Vagina (tissue), 2 donors: ENCODE measurements around the gene TPPP. TPM values are rescaled to one million over a fixed set of nuclear protein-coding genes. Genes with fewer than 3 reads are reported as not detected.

Experiments
- DNase-seq, 2 donors: peaks; one replicate each; pipeline ENCODE4 v3.0.0-alpha.2; 2017; ENCODE audit errors: extremely low spot score in 2 of 2
- H3K27ac ChIP-seq: fragments of 200-600 bp; sonication (generic); one replicate; pipeline ENCODE4 v1.5.1; 2019
- H3K27me3 ChIP-seq: fragments of 200-600 bp; sonication (generic); one replicate; pipeline ENCODE4 v1.5.1; 2019
- H3K36me3 ChIP-seq, 2 donors: fragments of 200-600 bp; sonication (generic); one replicate each; pipeline ENCODE4 v1.5.1; 2017 to 2019
- H3K4me1 ChIP-seq: fragments of 200-600 bp; sonication (generic); one replicate; pipeline ENCODE4 v1.5.1; 2019
- H3K4me3 ChIP-seq, 2 donors: fragments of 200-600 bp; sonication (generic); 1 replicate in 1 of 2; 2 replicates in 1 of 2; pipeline ENCODE4 v1.5.1; 2016 to 2019
- H3K9me3 ChIP-seq: fragments of 200-600 bp; sonication (generic); one replicate; pipeline ENCODE4 v1.5.1; 2019
- CTCF ChIP-seq, 3 experiments: fragments of 450-650 bp in 2 of 3; fragments of 200-600 bp in 1 of 3; sonication (generic) in 1 of 3; IDR thresholded peaks; one replicate each; pipeline ENCODE4 v1.5.1; 2017 to 2019; ENCODE audit warnings: antibody characterized with exemption in 3 of 3, mild to moderate bottlenecking in 2 of 3, moderate library complexity in 2 of 3
- POLR2A ChIP-seq, 2 donors: fragments of 450-650 bp; IDR thresholded peaks; one replicate each; pipeline ENCODE4 v1.6.1; 2017; ENCODE audit warnings: antibody characterized with exemption in 2 of 2, mild to moderate bottlenecking in 2 of 2, moderate library complexity in 2 of 2
- POLR2AphosphoS5 ChIP-seq, 2 donors: sonication (generic); formaldehyde crosslinking; IDR thresholded peaks; one replicate each; pipeline ENCODE4 v1.9.0; 2017; ENCODE audit warnings: antibody characterized with exemption in 2 of 2, mild to moderate bottlenecking in 2 of 2, low read depth in 1 of 2; ENCODE audit not compliant: insufficient read depth in 1 of 2
- intact Hi-C: fragments of 100-400 bp; cut with DNase I; formaldehyde crosslinking; loops from one replicate; pipeline ENCODE4 v1.15.1; 2023
- total RNA-seq: library from RNA; depleted of rRNA; stranded (reverse); fragments of >200 nt; gene quantifications from one replicate; pipeline ENCODE4 v1.2.3, GENCODE V29; 2016

The TPPP gene
- total RNA-seq, 1 donor from 2014 or later: 4.7 TPM

GRCh38 chr5:657570-657969 lies 35.6 kb downstream of the TPPP start:
- TF ChIP-seq POLR2A (IDR thresholded peaks at IDR 0.05) (no peak), POLR2AphosphoS5 (IDR thresholded peaks at IDR 0.05; ENCODE audit: insufficient read depth in 1 of 2, low read depth in 1 of 2) (no peak), CTCF (IDR thresholded peaks at IDR 0.05) (no peak)
- no peaks in the 10 kb centered on the region for H3K4me1 ChIP-seq
- no peak overlapping the region for H3K4me3 ChIP-seq
- no peak overlapping the region for H3K27ac ChIP-seq
- H3K9me3 ChIP-seq: no peaks in the 10 kb centered on the region
- peaks cover 0 to 10% of the 10 kb centered on the region in 2 donors for H3K36me3 ChIP-seq
- no peak for DNase-seq
- intact Hi-C loops: no loop called here
- no peaks in the 10 kb centered on the region for H3K27me3 ChIP-seq

- TF ChIP-seq POLR2AphosphoS5 (IDR thresholded peaks at IDR 0.05; ENCODE audit: insufficient read depth in 1 of 2, low read depth in 1 of 2) (no peak), POLR2A (IDR thresholded peaks at IDR 0.05) (no peak), CTCF (IDR thresholded peaks at IDR 0.05) (no peak)
- Histone ChIP-seq H3K27ac (no peak overlapping the region), H3K4me3 (no peak overlapping the region), H3K36me3 (peaks cover 0 to 10% of the 10 kb centered on the region in 2 donors), H3K27me3 (no peaks in the 10 kb centered on the region), H3K9me3 (no peaks in the 10 kb centered on the region), H3K4me1 (no peaks in the 10 kb centered on the region)
- intact Hi-C loops: no loop called here
- no peak for DNase-seq
Observed at GRCh38 chr5:655406-655805, 37.7 kb downstream of the TPPP start.

- Histone ChIP-seq H3K36me3 (peaks cover 0 to 10% of the 10 kb centered on the region in 2 donors), H3K27ac (no peak overlapping the region), H3K27me3 (no peaks in the 10 kb centered on the region), H3K4me1 (no peaks in the 10 kb centered on the region), H3K4me3 (no peak overlapping the region), H3K9me3 (no peaks in the 10 kb centered on the region)
- TF ChIP-seq CTCF (IDR thresholded peaks at IDR 0.05) (no peak), POLR2AphosphoS5 (IDR thresholded peaks at IDR 0.05; ENCODE audit: insufficient read depth in 1 of 2, low read depth in 1 of 2) (no peak), POLR2A (IDR thresholded peaks at IDR 0.05) (no peak)
- DNase-seq: no peak
- intact Hi-C loops: no loop called here
Observed at GRCh38 chr5:654071-654778, 38.9 kb downstream of the TPPP start.

- Histone ChIP-seq H3K4me1 (no peaks in the 10 kb centered on the region), H3K27me3 (no peaks in the 10 kb centered on the region), H3K36me3 (peaks cover 0 to 7% of the 10 kb centered on the region in 2 donors), H3K4me3 (no peak overlapping the region), H3K27ac (no peak overlapping the region), H3K9me3 (no peaks in the 10 kb centered on the region)
- no peak for DNase-seq
- intact Hi-C loops: no loop called here
- TF ChIP-seq POLR2AphosphoS5 (IDR thresholded peaks at IDR 0.05; ENCODE audit: insufficient read depth in 1 of 2, low read depth in 1 of 2): no peak
- TF ChIP-seq POLR2A (IDR thresholded peaks at IDR 0.05): no peak
- TF ChIP-seq CTCF (IDR thresholded peaks at IDR 0.05): no peak
Observed at GRCh38 chr5:652773-653350, 40.3 kb downstream of the TPPP start.

GRCh38 chr5:652023-652515 lies 41.1 kb downstream of the TPPP start:
- intact Hi-C loops: no loop called here
- TF ChIP-seq CTCF (IDR thresholded peaks at IDR 0.05): no peak
- TF ChIP-seq POLR2AphosphoS5 (IDR thresholded peaks at IDR 0.05; ENCODE audit: insufficient read depth in 1 of 2, low read depth in 1 of 2): no peak
- TF ChIP-seq POLR2A (IDR thresholded peaks at IDR 0.05): no peak
- DNase-seq: no peak
- Histone ChIP-seq H3K36me3 (peaks cover 0 to 9% of the 10 kb centered on the region in 2 donors), H3K4me1 (no peaks in the 10 kb centered on the region), H3K27me3 (no peaks in the 10 kb centered on the region), H3K27ac (no peak overlapping the region), H3K9me3 (no peaks in the 10 kb centered on the region), H3K4me3 (no peak overlapping the region)
